Gastroesophageal sphincter (tissue), 3 donors: ENCODE data around the gene IHH.

Experiments used
- EP300 ChIP-seq: sonication (generic); formaldehyde crosslinking; IDR thresholded peaks from one replicate; pipeline ENCODE4 v1.6.1; 2017; ENCODE audit warnings: antibody characterized with exemption, mild to moderate bottlenecking
- POLR2A ChIP-seq, 2 donors: fragments of 450-650 bp; IDR thresholded peaks; one replicate each; pipeline ENCODE4 v1.6.1; 2017; ENCODE audit warnings: antibody characterized with exemption in 2 of 2, mild to moderate bottlenecking in 2 of 2, moderate library complexity in 1 of 2
- TF ChIP-seq, protein P1 (sequence below), 4 experiments: fragments of 200-600 bp in 2 of 4; fragments of 450-650 bp in 2 of 4; sonication (generic) in 1 of 4; IDR thresholded peaks; one replicate each; pipeline ENCODE4 v1.5.1; 2017 to 2019; ENCODE audit warnings: antibody characterized with exemption in 4 of 4, mild to moderate bottlenecking in 2 of 4, moderate library complexity in 2 of 4

DNA sequence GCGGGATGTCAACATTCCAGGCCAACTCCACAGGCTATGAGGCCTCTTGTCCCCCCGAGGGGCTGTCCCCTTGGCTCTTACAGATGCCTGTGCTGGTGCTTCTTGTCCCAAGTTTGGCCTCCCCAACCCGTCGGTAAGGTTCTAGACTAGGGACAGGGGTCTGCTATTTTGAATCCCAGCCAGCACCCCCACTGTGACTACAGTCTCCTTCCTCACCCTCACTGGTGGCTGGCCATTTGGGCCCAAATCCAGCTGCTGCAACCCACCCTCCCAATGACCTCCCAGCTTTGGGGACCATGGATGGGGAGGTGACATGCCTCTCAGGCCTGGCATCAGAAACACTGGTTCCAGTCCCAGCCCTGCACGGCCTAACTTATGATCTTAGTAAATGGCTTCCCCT is 38.1 kb downstream of the IHH start:
- TF ChIP-seq, protein P1, sequence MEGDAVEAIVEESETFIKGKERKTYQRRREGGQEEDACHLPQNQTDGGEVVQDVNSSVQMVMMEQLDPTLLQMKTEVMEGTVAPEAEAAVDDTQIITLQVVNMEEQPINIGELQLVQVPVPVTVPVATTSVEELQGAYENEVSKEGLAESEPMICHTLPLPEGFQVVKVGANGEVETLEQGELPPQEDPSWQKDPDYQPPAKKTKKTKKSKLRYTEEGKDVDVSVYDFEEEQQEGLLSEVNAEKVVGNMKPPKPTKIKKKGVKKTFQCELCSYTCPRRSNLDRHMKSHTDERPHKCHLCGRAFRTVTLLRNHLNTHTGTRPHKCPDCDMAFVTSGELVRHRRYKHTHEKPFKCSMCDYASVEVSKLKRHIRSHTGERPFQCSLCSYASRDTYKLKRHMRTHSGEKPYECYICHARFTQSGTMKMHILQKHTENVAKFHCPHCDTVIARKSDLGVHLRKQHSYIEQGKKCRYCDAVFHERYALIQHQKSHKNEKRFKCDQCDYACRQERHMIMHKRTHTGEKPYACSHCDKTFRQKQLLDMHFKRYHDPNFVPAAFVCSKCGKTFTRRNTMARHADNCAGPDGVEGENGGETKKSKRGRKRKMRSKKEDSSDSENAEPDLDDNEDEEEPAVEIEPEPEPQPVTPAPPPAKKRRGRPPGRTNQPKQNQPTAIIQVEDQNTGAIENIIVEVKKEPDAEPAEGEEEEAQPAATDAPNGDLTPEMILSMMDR (IDR thresholded peaks at IDR 0.05) = no peak
- no peak for TF ChIP-seq POLR2A (IDR thresholded peaks at IDR 0.05)
- TF ChIP-seq EP300 = no peak
